HG03439 (cell line): ENCODE results near the gene ODF4.
"Not testable (repeated sequence)": the region's sequence is repeated elsewhere in the genome, so short reads cannot be mapped to it uniquely, and the experiment has no call there.

Source experiments
- ATAC-seq: cut with Tn5 transposase; IDR thresholded peaks from one replicate; pipeline ENCODE4 v1.9.1; 2021; ENCODE audit warnings: mild to moderate bottlenecking, moderate library complexity; ENCODE audit not compliant: unreplicated experiment

The ODF4 gene

DNA sequence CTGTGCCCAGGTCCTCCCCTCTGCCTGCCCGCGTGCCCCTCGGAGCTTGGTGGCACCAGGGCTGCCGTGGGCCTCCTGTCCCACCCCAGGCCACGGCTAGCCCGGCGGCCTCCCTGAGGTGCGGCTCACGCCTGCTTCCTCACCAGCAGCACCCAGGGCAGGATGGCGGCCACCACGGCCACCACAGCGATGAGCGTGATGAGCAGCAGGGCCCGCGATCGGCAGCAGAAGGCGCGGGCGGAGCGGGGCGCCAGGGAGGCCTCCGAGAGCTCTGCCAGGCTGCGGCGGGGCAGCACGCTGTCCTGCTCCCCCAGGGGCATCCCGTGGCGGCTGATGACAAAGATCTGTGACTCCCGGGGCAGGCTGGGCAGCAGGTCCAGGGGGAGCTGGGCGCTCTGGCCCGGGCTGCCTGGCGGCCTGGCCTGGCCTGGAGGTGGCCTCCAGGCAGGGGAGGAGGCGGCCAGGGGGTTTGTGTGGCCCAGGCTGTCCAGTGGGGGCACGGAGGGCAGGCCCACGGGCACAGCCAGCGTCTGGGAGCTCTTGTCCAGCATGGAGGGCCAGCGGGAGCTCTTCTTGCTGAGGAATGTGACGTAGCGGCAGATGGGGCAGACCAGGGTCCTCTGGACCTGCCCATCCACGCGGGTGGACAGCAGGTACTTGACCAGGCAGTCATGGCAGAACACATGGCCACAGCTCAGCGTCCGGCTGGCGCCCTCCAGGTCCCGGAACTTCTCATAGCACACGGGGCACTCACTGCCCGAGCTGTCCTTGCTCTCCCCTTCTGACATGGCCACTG, 53.2 kb downstream of the ODF4 start:
- ATAC-seq = no peak

DNA sequence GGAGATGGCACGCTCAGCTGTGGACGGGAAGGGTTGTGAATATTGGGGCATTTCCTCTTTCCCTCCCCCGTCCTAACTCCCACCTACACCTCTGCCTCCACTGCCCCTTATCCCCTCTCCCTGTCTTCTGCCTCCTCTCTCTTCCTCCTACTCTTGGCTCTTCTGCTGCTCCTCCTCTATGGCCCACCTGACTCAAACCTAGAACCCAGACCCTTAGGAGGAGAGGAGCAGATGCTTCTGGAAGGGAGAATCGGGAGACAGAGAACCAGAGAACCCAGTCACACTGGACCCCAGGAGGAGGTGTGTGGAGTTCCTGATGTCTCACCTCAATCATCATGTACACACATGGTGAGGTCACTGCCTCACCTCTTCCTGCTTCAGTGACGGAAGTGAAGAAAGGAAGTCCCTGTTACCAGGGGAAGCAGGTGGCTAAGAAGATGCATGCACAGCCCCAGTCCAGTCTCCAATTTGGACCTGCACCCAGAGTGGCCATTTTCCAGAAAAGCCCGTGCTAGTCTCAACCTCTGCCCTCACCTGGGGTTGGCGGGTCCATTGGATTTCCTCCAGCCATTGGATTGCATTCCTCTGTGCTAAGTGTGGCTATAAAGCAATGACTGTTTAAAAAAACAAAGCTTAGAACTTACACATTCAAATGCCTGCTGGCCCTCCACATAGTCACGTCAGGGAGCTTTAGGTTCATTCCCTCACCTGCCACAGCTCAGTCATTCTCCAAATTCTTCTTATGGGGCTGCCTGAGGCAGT, 54.0 kb downstream of the ODF4 start:
- ATAC-seq = no peak

DNA sequence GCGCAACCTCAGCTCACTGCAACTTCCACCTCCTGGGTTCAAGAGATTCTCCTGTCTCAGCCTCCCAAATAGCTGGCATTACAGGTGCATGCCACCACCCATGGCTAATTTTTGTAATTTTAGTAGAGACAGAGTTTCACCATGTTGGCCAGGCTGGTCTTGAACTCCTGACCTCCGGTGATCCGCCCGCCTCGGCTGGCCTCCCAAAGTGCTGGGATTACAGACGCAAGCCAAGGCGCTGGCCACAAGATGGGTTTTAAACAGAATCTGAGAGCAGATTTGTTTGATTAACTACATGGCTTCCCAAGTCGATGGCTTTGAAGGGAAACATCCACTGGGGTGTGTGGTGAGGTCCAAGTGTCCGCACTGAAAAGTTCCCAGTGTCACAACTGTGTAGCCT, 54.9 kb downstream of the ODF4 start:
- not testable (repeated sequence) for ATAC-seq
